Activated T-cell treated with anti-CD3 and anti-CD28 coated beads, Interleukin-2, amount 50 U/mL, for 72 hours (primary cell): Measurements from ENCODE around the gene PARD3. TPM values are rescaled to one million over a fixed set of nuclear protein-coding genes. Genes with fewer than 3 reads are reported as not detected.
A peak's percentile ranks its signal among the peaks of the same experiment; 100 is the strongest.

Experiments used
- ATAC-seq, 2 donors: fragments of 150-1000 bp; cut with Tn5 transposase; replicated peaks in 1 of 2; 2 replicates each; pipeline ENCODE4 v1.10.0; 2021; ENCODE audit warnings: moderate library complexity in 2 of 2, mild to moderate bottlenecking in 1 of 2
- DNase-seq, 2 donors: peaks; one replicate each; pipeline ENCODE4 v3.0.0; 2021 to 2022; ENCODE audit warnings: mixed read lengths in 1 of 2
- H3K27ac Mint-ChIP-seq: one replicate; pipeline ENCODE4 v1.8.0; 2022; ENCODE audit warnings: mild to moderate bottlenecking, moderate library complexity, mixed read lengths
- H3K27me3 Mint-ChIP-seq: one replicate; pipeline ENCODE4 v1.8.0; 2022; ENCODE audit warnings: low read depth, mixed read lengths
- H3K36me3 Mint-ChIP-seq, 2 donors: one replicate each; pipeline ENCODE4 v1.8.0; 2022; ENCODE audit warnings: mixed read lengths in 2 of 2, mild to moderate bottlenecking in 1 of 2; ENCODE audit not compliant: insufficient read depth in 2 of 2
- H3K4me1 Mint-ChIP-seq: one replicate; pipeline ENCODE4 v1.8.0; 2022; ENCODE audit warnings: low read depth, mixed read lengths
- H3K4me3 Mint-ChIP-seq, 2 donors: one replicate each; pipeline ENCODE4 v1.8.0; 2022; ENCODE audit warnings: mild to moderate bottlenecking in 2 of 2, mixed read lengths in 2 of 2, moderate library complexity in 2 of 2
- H3K9me3 Mint-ChIP-seq, 2 donors: one replicate each; pipeline ENCODE4 v1.8.0; 2022; ENCODE audit warnings: mixed read lengths in 2 of 2
- total RNA-seq, 2 donors: library from RNA; stranded (reverse); gene quantifications; one replicate each; pipeline ENCODE4 v1.2.3, GENCODE V29; 2022

PARD3 gene
- total RNA-seq, 2 donors from 2014 or later: 2.3 to 3.7 TPM

DNA sequence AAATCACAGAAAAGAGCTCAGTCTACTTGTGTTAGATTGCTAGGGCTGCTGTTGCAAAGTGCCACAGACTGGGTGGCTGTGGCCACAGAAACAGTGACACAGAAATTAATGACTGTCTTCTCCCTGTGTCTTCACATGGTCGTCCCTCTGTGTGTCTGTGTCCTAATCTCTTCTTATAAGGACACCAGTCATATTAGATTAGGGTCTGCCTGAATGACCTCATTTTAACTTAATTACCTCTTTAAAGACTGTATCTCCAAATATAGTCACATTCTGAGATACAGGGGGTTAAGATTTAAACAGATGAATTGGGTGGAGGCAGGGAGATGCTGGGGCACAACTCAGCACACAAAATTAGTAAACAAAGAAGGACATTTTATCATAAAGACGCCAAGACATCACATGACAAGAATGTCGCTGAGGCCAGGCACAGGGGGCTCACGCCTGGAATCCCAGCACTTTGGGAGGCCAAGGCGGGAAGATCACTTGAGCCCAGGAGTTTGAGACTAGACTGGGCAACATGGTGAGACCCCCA is 23.3 kb upstream of the PARD3 start:
- Mint-ChIP-seq H3K36me3 (no peaks in the 10 kb centered on the region), H3K4me1 (no peaks in the 10 kb centered on the region), H3K4me3 (no peak overlapping the region), H3K9me3 (peaks cover 0 to 2% of the 10 kb centered on the region in 2 donors), H3K27ac (no peak overlapping the region), H3K27me3 (peaks cover 6% of the 10 kb centered on the region)
- ATAC-seq (no peak), DNase-seq (no peak)

DNA sequence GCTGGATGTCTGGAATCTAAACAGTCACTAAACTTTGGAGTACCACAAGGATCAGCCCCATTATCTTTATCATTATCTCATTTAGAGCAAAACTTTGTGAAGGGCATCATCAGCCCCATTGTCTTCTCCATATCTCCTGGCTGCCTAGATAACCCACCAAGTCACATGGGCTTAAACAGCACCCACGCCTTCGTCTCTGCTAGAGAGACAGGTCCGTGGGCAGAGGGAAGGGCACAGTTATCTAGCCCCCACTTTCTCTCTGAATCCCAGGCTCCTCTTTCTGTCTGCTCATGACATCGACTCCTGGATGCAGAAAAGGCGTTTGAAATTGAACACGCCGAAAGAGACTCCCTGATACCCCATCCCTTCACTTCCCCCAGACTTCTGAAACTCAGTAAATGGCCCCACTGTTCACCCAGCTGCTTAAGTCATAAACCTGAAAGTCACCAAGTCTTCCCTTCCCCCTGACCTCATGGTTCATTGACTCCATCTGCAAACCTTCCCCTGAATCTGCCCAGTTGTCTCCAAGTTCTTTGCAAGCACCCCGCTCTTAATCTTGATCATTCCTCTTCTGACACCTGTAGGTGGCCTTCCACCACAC is 20.9 kb upstream of the PARD3 start:
- Mint-ChIP-seq H3K4me1 (no peaks in the 10 kb centered on the region), H3K9me3 (peaks cover 0 to 2% of the 10 kb centered on the region in 2 donors), H3K27me3 (peaks cover 6% of the 10 kb centered on the region), H3K4me3 (no peak overlapping the region), H3K36me3 (no peaks in the 10 kb centered on the region), H3K27ac (no peak overlapping the region)
- ATAC-seq (no peak), DNase-seq (no peak)

DNA sequence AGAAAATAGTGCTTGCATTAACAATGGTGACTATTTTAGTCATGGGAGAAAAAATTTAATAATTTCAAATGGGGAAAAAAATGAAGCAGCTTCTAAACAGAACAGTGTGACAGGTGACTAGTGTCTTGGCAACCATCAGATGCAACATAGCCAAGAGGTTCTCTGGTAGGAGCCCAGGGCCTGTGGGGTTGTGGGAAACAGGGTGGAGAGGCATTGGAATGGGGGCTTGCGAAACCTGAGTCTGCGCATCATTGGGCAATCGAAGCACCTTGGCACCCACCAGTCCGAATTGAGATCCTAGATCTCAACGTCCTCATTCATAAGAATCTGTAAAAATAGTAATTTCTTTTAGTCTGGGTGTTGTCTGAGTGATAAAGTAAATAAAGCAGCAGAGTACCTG is 19.2 kb upstream of the PARD3 start:
- H3K27me3 Mint-ChIP-seq: peaks cover 6% of the 10 kb centered on the region
- H3K9me3 Mint-ChIP-seq: peaks cover 0 to 2% of the 10 kb centered on the region in 2 donors
- H3K4me1 Mint-ChIP-seq: peaks cover 5% of the 10 kb centered on the region
- DNase-seq (no peak), ATAC-seq (no peak)
- no peak overlapping the region for H3K4me3 Mint-ChIP-seq
- no peaks in the 10 kb centered on the region for H3K36me3 Mint-ChIP-seq
- H3K27ac Mint-ChIP-seq: no peak overlapping the region

DNA sequence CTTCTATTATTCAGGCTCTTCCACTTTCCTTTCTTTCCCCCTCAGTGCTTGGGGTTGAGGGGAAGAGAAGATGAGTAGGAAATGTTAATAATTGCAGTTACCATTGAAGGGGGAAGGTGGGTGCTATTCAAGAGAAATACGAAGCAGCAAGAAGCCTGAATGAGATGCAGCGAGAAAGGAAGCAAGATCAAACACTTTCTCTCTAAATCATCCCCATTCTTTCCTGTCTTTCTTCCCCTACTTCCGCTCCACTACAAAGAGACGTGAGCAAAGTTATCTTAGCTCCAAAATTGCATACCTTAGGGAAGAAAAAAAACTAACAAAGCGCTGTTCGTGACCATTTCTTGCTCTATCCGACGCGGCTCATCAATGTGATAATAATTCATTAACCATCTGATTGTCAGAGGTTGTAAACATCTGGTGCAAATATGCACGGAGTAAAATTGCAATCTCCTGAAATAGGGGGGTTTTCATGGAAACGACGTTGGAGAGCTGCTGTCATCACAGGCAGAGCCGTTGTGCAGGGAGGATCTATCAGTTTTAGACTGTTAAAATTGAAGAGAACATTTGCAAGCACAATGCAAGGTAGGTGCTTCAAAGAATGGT is 15.2 kb upstream of the PARD3 start:
- no peaks in the 10 kb centered on the region for H3K9me3 Mint-ChIP-seq
- no peak for DNase-seq
- peaks cover 5% of the 10 kb centered on the region for H3K4me1 Mint-ChIP-seq
- peaks cover 2% of the 10 kb centered on the region for H3K27me3 Mint-ChIP-seq
- no peak overlapping the region for H3K27ac Mint-ChIP-seq
- no peaks in the 10 kb centered on the region for H3K36me3 Mint-ChIP-seq
- no peak for ATAC-seq
- H3K4me3 Mint-ChIP-seq: no peak overlapping the region

GRCh38 chr10:34826857-34827766 is 12.0 kb upstream of the PARD3 start:
- H3K27me3 Mint-ChIP-seq: peaks cover 8% of the 10 kb centered on the region
- ATAC-seq (no peak), DNase-seq (no peak)
- H3K36me3 Mint-ChIP-seq: no peaks in the 10 kb centered on the region
- H3K4me3 Mint-ChIP-seq: no peak overlapping the region
- H3K9me3 Mint-ChIP-seq: no peaks in the 10 kb centered on the region
- peaks cover 5% of the 10 kb centered on the region for H3K4me1 Mint-ChIP-seq
- no peak overlapping the region for H3K27ac Mint-ChIP-seq

DNA sequence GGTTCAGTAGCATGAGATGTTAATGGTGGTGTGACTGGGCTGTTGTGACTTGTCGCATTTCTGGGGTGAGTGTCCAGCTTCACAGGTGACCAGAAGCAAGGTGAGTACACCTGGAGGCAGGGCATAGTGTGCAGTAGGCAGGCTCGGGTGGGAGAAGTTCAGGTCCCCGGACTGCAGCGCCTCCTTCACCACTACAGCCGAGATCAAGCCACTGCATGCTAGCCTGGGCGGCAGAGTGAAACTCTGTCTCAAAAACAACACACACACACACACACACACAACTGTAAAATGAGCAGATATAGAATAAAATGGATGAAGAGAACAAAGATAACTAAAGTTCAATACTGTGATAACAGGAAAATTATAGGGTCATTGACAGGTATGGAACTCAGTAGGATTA is 11.1 kb upstream of the PARD3 start:
- Mint-ChIP-seq H3K27me3 (peaks cover 8% of the 10 kb centered on the region), H3K27ac (no peak overlapping the region)

DNA sequence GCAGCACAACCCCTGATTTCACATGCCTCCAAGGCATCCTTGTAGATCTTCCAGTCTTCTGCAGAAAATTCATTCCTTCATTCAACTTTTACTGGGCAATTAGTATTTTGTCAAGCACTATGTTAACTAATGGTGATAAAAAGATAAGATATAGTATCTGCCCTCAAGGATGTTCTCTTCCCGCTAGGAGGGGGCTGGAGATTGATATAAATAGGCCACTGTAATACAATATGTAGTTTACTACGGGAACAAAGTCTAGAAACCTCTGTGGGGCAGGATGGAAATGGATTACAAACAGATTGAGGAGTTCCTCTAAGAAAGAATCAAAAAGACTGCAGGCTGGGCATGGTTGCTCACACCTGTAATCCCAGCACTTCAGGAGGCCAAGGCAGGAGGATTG is 10.3 kb upstream of the PARD3 start:
- no peak overlapping the region for H3K4me3 Mint-ChIP-seq
- ATAC-seq (no peak), DNase-seq (no peak)
- peaks cover 8% of the 10 kb centered on the region for H3K27me3 Mint-ChIP-seq
- no peaks in the 10 kb centered on the region for H3K9me3 Mint-ChIP-seq
- no peak overlapping the region for H3K27ac Mint-ChIP-seq
- no peaks in the 10 kb centered on the region for H3K36me3 Mint-ChIP-seq
- H3K4me1 Mint-ChIP-seq: peaks cover 2% of the 10 kb centered on the region

More for the DNA sequence above, 11.1 kb upstream of the PARD3 start:
- no peak for ATAC-seq
- Mint-ChIP-seq H3K4me1 (peaks cover 5% of the 10 kb centered on the region), H3K4me3 (no peak overlapping the region), H3K36me3 (no peaks in the 10 kb centered on the region), H3K9me3 (no peaks in the 10 kb centered on the region)
- no peak for DNase-seq

DNA sequence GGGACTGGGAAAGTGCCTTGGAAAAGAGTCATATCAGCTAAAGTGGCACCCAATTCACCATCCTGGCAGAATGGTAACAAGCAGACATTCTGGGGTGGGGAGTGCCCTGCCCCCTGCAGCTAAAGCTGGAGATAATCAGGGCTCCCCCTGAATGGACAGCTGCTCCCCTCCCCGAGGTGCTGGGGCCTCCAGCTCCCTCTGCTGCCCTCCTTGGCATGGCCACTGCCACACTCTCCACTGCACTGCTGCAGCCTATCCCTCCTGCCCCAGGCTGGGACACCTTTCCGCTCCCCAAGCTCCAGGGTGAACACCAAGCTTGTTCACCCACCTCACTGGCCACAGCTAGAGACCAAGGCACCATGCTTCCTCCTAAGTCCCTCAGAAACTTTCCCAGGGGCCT is 9.8 kb upstream of the PARD3 start:
- no peaks in the 10 kb centered on the region for H3K9me3 Mint-ChIP-seq
- H3K36me3 Mint-ChIP-seq: no peaks in the 10 kb centered on the region
- H3K27me3 Mint-ChIP-seq: peaks cover 8% of the 10 kb centered on the region
- no peaks in the 10 kb centered on the region for H3K4me1 Mint-ChIP-seq
- no peak for ATAC-seq
- H3K27ac Mint-ChIP-seq: no peak overlapping the region
- no peak overlapping the region for H3K4me3 Mint-ChIP-seq
- no peak for DNase-seq

GRCh38 chr10:34821587-34822585 is 6.8 kb upstream of the PARD3 start:
- no peaks in the 10 kb centered on the region for H3K9me3 Mint-ChIP-seq
- H3K36me3 Mint-ChIP-seq: no peaks in the 10 kb centered on the region
- no peak overlapping the region for H3K4me3 Mint-ChIP-seq
- ATAC-seq (no peak), DNase-seq (no peak)
- no peaks in the 10 kb centered on the region for H3K4me1 Mint-ChIP-seq
- peaks cover 18% of the 10 kb centered on the region for H3K27me3 Mint-ChIP-seq
- H3K27ac Mint-ChIP-seq: no peak overlapping the region

GRCh38 chr10:34817586-34817985 is 2.5 kb upstream of the PARD3 start:
- Mint-ChIP-seq H3K9me3 (no peaks in the 10 kb centered on the region), H3K36me3 (no peaks in the 10 kb centered on the region), H3K4me3 (no peak overlapping the region), H3K27ac (no peak overlapping the region), H3K4me1 (peaks cover 12% of the 10 kb centered on the region), H3K27me3 (peaks cover 38% of the 10 kb centered on the region)
- ATAC-seq (no peak), DNase-seq (no peak)

- no peak overlapping the region for H3K4me3 Mint-ChIP-seq
- DNase-seq (no peak), ATAC-seq (no peak)
- H3K9me3 Mint-ChIP-seq: no peaks in the 10 kb centered on the region
- peaks cover 43% of the 10 kb centered on the region for H3K27me3 Mint-ChIP-seq
- H3K36me3 Mint-ChIP-seq: no peaks in the 10 kb centered on the region
- no peak overlapping the region for H3K27ac Mint-ChIP-seq
- peaks cover 12% of the 10 kb centered on the region for H3K4me1 Mint-ChIP-seq
These were observed 2.0 kb upstream of the PARD3 start for GRCh38 chr10:34817054-34817453.

DNA sequence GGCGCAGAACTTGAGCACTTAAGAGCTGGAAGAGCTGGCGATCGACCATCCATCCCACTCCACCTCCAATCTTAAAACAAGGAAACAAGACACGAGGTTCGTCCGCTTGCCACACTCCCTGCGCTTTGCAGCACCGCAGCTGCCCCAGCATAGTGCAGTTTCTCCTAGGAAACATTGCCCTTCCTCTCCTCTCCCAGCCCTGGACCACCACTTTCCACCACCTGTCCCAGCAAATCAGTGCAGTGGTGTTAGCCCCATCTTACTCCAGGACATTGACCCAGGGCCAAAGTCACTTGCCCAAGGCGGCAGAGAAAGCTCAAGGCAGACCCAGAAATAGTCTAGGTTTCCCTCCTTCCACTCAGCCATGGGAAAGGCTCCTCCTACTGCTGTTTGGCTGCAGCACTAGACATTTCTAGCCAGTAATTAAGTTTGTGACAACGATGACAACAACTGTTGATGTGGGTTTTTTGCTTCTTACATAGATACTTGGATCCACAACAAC is 1.5 kb upstream of the PARD3 start:
- Mint-ChIP-seq H3K27me3 (peaks cover 48% of the 10 kb centered on the region), H3K4me1 (peaks cover 12% of the 10 kb centered on the region), H3K27ac (no peak overlapping the region), H3K36me3 (no peaks in the 10 kb centered on the region), H3K9me3 (no peaks in the 10 kb centered on the region), H3K4me3 (peak overlapping the region; percentile 47 to 60)
- no peak for ATAC-seq
- DNase-seq: no peak
